ENCODE data around the gene SESN3.
"Not testable (repeated sequence)": the region's sequence is repeated elsewhere in the genome, so short reads cannot be mapped to it uniquely, and the experiment has no call there.

Gene SESN3

GRCh38 chr11:95219599-95219998, 11.4 kb downstream of the SESN3 start:
- no peak for DNase-seq (ENCODE audit: low read depth in 1 of 2, low spot score in 1 of 2)
- TF ChIP-seq CTCF (IDR thresholded peaks at IDR 0.05; ENCODE audit: insufficient read depth, low read length) (no peak), GABPA (IDR thresholded peaks at IDR 0.05; ENCODE audit: low read depth) (no peak), SPI1 (IDR thresholded peaks at IDR 0.05; ENCODE audit: borderline replicate concordance, low read depth) (no peak), POLR2AphosphoS5 (IDR thresholded peaks at IDR 0.05; ENCODE audit: low read depth) (no peak), REST (IDR thresholded peaks at IDR 0.05; ENCODE audit: insufficient replicate concordance, low read depth) (no peak)
- H3K27ac ChIP-seq (replicated peaks), result no peak overlapping the region
- no peak overlapping the region for H3K4me3 ChIP-seq (replicated peaks; ENCODE audit: insufficient read depth, low read length)
- no peaks in the 10 kb centered on the region for H3K27me3 ChIP-seq (ENCODE audit: insufficient read depth, poor library complexity, severe bottlenecking)

GRCh38 chr11:95218149-95218548, 12.9 kb downstream of the SESN3 start:
- no peak for TF ChIP-seq CTCF (IDR thresholded peaks at IDR 0.05; ENCODE audit: insufficient read depth, low read length)
- TF ChIP-seq REST (IDR thresholded peaks at IDR 0.05; ENCODE audit: insufficient replicate concordance, low read depth), result no peak
- TF ChIP-seq SPI1 (IDR thresholded peaks at IDR 0.05; ENCODE audit: borderline replicate concordance, low read depth), result no peak
- no peak for TF ChIP-seq POLR2AphosphoS5 (IDR thresholded peaks at IDR 0.05; ENCODE audit: low read depth)
- no peak for TF ChIP-seq GABPA (IDR thresholded peaks at IDR 0.05; ENCODE audit: low read depth)
- Histone ChIP-seq H3K27ac (replicated peaks) (no peak overlapping the region), H3K27me3 (ENCODE audit: insufficient read depth, poor library complexity, severe bottlenecking) (no peaks in the 10 kb centered on the region), H3K4me3 (replicated peaks; ENCODE audit: insufficient read depth, low read length) (no peak overlapping the region)
- no peak for DNase-seq (ENCODE audit: low read depth in 1 of 2, low spot score in 1 of 2)

GRCh38 chr11:95212609-95213008, 18.4 kb downstream of the SESN3 start:
- H3K27ac ChIP-seq (replicated peaks), result no peak overlapping the region
- no peak for DNase-seq (ENCODE audit: low read depth in 1 of 2, low spot score in 1 of 2)
- H3K27me3 ChIP-seq (ENCODE audit: insufficient read depth, poor library complexity, severe bottlenecking), result no peaks in the 10 kb centered on the region
- no peak overlapping the region for H3K4me3 ChIP-seq (replicated peaks; ENCODE audit: insufficient read depth, low read length)
- no peak for TF ChIP-seq POLR2AphosphoS5 (IDR thresholded peaks at IDR 0.05; ENCODE audit: low read depth)

GRCh38 chr11:95209535-95209934, 21.5 kb downstream of the SESN3 start:
- H3K27me3 ChIP-seq (ENCODE audit: insufficient read depth, poor library complexity, severe bottlenecking); H3K27ac ChIP-seq (replicated peaks); DNase-seq (ENCODE audit: low read depth in 1 of 2, low spot score in 1 of 2); H3K4me3 ChIP-seq (replicated peaks; ENCODE audit: insufficient read depth, low read length): not testable (repeated sequence)

GRCh38 chr11:95200781-95201457, 30.1 kb downstream of the SESN3 start:
- Histone ChIP-seq H3K4me3 (replicated peaks; ENCODE audit: insufficient read depth, low read length) (no peak overlapping the region), H3K27ac (replicated peaks) (no peak overlapping the region), H3K27me3 (ENCODE audit: insufficient read depth, poor library complexity, severe bottlenecking) (no peaks in the 10 kb centered on the region)
- no peak for TF ChIP-seq REST (IDR thresholded peaks at IDR 0.05; ENCODE audit: insufficient replicate concordance, low read depth)
- TF ChIP-seq SPI1 (IDR thresholded peaks at IDR 0.05; ENCODE audit: borderline replicate concordance, low read depth), result no peak
- TF ChIP-seq CTCF (IDR thresholded peaks at IDR 0.05; ENCODE audit: insufficient read depth, low read length), result no peak
- TF ChIP-seq GABPA (IDR thresholded peaks at IDR 0.05; ENCODE audit: low read depth), result no peak
- TF ChIP-seq POLR2AphosphoS5 (IDR thresholded peaks at IDR 0.05; ENCODE audit: low read depth), result no peak
- no peak for DNase-seq (ENCODE audit: low read depth in 1 of 2, low spot score in 1 of 2)

Measured in HL-60 (cell line).